GM19239 (cell line): ENCODE measurements around the gene TCF7L2.
A peak's percentile ranks its signal among the peaks of the same experiment; 100 is the strongest.
"Not testable (repeated sequence)": the region's sequence is repeated elsewhere in the genome, so short reads cannot be mapped to it uniquely, and the experiment has no call there.

Source experiments
- DNase-seq: peaks from one replicate; pipeline ENCODE4 v3.0.0; 2011; ENCODE audit warnings: low spot score; ENCODE audit not compliant: insufficient read length
- FAIRE-seq: peaks from 2 replicates; lab custom pipeline; 2011; peaks lifted over from hg19 to GRCh38; lab: Jason Lieb, UNC

TCF7L2 gene

DNA sequence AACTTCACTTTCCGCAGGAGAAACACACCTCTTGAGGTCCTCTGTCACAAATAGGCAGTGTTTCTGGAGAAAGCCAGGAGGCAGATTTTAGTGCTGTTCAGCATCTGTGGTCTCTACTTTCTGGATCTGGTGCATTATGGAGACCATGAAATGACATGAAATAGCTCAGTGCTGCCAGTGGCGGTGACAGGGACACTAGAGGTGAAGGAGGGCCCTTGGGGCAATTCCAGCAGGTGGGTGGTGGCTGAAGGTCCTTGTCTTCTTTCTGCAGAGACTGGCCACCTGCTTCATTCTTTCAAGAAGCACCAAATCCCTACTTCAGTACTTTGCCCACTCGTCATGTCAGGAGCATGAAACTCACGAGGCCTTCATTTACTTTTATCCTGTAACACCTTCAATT is 135.7 kb downstream of the TCF7L2 start:
- DNase-seq, result no peak
- FAIRE-seq, result no peak

DNA sequence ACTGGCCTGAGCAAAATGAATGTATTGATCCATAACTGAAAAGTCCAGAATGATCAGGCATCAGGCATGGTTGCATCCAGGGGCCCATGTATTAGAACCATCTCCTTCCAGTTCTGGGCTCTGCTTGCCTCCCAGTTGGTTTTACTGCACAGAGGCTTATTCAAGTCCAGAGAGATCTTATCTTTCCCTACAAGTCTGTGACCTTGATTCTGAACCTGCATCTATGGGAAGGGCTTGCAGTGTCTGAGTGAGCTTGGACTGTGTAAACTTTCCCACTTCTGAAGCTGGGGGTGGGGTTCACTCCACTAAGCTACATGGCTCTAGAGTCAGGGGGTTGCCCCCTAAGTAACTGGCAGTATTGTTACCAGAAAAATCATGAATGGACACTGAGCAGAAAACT is 136.2 kb downstream of the TCF7L2 start:
- no peak for DNase-seq
- FAIRE-seq, result no peak

DNA sequence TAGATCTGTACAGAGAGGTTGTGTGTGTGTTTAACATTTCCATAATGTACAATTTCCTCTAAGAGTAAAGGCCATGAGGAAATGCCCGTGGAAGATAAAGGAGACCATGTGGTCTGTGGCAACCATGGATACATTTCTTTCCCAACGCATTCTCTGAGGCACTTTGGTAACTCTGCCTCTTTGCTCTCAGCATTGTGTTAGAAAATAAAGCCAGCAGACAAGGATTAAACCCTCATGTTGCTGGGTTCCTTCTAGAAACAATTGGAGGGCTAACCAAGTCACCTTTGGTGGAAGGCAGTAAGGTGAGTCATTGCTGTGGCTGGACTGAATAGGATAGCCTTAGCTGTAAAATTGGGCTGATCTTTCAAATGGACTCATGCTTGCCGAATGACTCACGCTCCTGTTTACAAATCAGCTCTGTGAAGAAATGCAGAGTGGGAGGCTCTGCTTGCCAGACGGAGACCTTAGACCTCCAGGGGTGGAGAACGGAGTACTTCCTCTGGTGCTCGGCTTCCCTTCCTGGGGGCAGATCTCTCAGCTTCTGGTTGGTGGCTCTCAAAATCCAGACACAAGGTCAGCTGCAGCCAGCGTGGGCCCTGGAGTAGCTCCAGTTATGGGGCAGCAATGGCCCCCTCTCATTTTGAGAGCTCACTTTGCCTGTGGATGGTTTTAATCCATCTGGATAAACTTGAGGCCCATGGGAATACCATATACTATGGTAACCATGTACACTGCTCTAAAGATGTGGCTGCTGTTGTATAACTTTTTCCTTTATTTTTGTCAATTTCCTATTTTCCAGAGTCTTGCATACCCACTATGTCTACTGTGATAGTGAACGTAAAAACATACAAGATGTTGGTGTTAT is 137.3 kb downstream of the TCF7L2 start:
- DNase-seq, result no peak
- no peak for FAIRE-seq

DNA sequence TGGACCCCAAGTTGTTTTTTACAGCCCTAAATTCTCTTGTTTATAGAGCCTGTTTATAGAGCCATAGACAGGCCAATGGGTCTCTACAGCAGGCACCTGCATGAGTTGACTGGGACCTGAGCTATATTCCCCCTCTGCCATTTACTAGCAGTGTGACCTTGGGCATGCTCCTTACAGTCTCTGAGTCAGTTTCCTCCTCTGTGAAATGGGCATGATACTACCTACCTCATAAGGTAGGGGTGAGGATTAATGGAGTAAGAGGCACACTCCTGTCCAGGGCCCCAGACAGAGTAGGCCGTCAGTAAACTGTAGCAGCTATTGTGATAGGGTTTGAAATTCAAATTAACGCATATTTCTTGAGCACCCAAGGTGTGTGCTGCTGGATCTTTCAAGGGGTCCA is 138.1 kb downstream of the TCF7L2 start:
- DNase-seq (no peak), FAIRE-seq (no peak)

DNA sequence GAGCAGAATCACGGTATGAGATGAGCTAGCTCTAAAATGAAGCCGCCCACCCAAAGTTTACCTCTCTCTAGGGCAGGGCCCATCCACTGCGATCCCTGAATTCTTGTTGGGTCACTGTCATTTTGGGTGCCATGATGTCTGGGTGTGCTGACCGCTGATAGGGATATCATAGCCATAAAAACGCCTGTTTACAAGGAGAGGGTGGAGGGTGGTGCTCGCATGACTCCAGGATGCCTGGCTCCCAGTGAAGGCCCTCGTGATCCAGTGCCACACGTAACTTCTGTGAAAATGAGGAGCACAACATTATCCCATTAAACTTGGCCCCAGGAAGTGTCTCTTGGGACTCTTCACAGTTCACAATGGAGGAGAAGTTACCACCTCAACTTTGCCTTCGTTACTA is 139.5 kb downstream of the TCF7L2 start:
- FAIRE-seq (no peak), DNase-seq (no peak)

DNA sequence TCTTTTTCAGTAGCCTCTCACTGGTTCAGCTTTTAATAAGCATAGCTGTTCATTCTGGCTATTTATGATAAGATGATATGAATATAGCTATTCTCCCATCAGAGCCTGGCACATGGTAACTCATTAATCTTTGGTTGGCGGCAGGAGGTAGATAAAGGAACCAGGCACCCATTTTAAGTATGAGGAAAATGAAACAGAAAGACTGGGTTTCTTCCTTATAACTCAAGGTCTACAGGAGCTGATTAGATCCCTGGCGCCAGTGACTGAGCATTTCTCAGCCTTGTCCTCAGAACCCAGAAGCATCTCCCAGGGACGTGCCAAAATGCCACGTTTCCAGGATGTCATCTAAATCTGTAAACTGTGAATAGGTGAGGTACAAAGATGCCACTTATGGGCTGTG is 141.9 kb downstream of the TCF7L2 start:
- no peak for FAIRE-seq
- no peak for DNase-seq

DNA sequence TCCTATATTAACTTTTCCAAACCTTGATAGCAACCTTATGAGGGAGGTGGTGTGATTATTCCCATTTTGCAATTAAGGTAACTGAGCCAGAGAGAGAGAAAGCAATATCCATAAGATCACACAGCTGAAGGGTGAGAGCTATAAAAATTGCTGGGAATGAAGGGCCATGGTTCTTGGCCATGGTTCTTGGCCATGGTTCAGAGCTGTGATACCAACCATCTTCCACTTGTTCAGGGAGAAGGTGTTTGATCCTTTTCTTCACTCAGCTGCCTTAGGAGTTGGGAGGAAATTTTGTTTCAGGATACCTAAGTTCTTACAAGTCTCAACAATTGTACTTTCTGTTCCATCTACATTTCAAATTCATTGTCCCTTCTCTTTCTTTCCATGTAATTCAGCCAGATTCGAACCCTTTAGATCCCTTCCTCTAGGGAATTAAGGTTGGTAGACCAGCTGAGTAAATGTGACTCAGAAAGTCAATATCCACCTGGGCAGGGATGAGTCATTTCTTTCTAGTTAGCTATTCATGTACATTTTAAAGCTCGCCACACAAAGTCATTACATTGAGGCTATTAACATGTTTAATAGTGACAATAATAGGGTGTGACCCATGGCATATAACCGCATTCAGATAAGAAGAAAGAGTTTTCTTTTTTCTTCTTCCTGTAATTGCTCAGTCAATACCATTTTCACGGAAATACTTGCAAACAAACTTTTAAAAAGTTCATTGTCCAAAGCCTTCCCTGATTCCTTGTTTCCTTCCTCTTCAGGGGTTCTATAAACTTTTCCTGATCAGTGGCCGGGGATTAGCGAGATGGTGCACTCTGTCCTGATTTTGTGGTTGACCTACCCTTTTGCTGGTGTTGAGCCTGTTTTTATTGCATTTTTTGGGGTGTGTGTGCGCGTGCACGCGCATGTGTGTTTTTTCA is 143.4 kb downstream of the TCF7L2 start:
- FAIRE-seq (no peak), DNase-seq (no peak)

DNA sequence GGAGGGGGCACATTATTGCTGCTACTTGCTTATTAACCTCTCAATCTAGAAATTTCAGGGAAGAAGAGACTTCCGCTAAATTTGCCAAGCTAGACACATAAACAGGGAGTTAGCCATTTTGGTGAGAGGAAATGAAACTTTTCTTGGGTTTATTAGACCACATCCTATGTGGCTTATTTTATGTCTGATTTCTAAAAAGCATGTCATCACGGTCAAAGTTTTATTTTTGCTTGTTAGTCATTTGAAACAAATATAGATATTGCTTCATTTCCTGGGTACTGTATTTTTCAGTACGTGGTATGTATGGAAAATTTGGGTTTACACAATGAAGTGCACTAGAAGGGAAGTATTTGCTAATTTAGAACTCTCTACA is 144.1 kb downstream of the TCF7L2 start:
- peak; percentile 23 for FAIRE-seq

DNA sequence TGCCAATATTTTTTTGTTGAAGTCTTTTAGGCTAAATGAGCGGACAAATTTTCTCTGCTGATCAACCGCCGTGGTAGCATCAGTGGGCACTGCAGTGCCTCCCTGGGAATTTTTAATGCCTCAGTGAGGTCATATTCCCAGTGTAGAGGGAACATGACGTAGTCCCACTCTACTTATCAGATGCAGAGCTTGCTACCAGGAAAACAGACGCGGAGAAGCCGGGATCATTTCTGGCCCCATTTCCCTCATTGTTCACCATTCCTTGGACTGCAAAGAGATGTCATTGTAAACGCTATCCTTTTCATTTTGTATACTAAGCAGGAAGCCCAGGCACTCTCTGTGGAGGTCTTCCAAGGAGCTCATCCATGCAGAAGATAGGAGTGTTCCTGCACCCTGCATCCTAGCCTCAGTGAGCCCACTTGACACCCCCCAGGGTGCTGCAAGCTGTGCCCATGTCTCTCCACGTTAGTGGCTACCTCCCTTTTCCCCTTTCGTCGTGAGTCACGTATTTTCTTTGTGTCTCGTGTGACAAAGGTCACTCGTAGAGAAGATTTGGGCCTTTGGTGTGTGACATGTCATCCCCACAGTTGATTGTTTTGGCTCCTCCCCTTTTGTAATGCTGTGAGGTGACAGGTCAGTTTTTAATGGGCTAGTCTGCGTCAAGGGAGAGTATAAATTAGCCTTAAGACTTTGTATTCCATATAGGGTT is 145.5 kb downstream of the TCF7L2 start:
- FAIRE-seq (no peak), DNase-seq (no peak)

More for the DNA sequence above, 144.1 kb downstream of the TCF7L2 start:
- no peak for DNase-seq

DNA sequence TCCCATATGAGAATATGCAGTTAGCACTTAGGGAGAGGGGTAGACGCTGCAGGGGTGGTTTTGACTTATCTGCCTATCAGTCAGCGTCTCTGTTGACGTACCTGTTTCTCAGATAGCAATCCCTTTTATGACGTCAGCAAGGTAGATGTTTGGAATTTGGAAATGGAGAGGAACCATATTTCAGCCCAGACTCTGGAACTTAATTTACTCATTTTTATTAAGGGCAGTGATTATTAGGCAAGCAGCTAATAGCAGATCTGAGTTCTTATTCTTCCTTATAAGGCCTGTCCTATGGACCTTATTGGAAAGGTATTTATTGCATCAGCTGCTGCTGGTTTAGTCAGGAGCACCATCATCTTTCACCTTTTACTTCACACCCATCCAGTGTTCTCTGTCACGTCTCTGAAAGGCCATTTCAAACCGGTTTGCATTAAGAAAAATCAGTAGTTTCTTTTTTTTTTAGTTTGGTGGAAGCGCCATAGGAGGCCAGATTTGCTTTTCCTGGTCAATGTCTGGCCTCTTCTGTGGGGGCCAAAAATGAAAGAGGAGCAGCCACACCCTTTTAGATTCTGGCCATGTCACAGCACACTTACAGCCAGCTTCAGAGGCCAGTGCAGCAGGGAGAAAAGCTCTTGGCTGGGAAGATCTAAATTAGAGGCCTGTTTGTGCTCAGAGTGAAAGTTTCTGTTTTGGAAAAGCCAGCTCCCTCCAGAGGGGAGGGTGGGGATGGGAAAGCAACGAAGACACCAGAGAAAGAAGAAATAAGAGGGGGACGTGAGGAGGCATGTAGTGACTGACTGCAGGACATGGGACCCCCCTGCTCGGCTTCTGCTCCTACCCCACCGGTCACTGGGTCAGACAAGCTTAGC is 146.3 kb downstream of the TCF7L2 start:
- no peak for FAIRE-seq

DNA sequence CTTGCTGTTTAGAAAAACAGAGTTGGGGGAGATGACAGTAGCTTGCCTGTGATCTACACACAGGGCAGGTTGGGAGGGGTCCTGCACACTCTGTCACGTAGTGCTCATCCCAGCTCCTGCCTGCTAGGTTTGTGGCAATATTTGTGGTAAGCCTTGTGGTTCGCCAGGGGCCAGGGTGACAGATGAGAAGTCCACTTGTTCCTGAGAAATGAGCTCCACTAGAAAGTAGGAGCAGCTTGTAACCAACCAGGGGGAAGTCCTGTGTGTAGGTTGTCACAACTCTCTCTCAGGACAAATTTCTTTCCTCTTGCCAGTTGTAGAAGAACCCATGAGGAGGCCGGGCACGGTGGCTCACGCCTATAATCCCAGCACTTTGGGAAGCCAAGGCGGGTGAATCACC is 147.0 kb downstream of the TCF7L2 start:
- DNase-seq (no peak), FAIRE-seq (no peak)

More for the DNA sequence above, 146.3 kb downstream of the TCF7L2 start:
- no peak for DNase-seq

DNA sequence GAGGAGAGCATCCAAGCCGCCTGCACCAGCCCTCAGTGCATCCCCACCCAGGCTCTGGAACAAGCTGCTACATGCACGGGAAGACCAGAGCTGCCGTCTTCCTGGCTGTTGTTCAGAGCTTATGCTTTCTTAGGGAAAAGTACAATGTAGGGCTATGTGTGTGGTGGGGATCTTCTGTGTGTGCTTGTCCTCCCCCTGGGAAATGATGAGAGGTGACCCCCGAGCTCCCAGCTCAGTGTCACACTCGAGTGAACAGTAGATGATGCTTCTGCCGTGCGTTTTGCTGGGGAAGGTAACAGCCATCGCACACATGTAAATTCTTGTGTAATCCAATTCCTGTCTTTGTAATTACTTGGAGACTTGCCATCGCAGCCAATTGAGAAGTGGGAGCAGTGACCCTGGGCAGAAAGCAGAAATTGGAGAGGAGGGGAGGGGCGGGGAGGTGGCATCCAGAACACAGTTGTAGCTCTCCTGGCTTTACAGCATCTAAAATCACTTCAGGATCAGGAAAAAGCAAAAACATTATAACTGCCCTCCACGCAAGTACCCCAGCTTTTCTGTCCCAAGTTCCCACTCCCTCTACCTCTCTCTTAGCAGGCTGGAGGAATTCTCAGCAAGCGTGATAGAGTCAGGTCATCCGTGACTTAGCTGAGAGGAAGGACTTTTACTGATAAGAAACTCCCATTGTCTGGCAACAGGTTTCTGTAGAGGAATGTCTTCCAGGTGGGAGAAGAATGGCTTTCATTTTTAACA is 149.6 kb downstream of the TCF7L2 start:
- no peak for FAIRE-seq
- no peak for DNase-seq

DNA sequence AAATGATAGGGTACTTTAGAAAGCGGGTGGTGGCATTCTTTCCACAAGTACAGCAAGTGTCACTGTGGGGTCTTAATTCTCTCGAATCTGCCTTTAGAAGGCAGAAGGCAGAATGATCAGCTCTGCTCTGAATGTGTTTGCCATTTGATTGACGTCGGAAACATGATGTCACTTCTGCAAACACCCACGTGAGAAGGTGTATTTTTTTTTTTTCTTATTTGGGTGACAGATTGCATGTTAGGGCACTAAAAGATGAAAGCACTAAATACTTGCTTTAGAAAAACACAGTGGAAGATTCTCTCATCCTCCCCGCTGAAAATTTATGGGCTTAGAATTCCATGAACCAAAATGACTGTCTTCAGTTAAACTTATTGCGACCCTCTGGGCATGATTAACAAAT is 150.2 kb downstream of the TCF7L2 start:
- DNase-seq (no peak), FAIRE-seq (no peak)

DNA sequence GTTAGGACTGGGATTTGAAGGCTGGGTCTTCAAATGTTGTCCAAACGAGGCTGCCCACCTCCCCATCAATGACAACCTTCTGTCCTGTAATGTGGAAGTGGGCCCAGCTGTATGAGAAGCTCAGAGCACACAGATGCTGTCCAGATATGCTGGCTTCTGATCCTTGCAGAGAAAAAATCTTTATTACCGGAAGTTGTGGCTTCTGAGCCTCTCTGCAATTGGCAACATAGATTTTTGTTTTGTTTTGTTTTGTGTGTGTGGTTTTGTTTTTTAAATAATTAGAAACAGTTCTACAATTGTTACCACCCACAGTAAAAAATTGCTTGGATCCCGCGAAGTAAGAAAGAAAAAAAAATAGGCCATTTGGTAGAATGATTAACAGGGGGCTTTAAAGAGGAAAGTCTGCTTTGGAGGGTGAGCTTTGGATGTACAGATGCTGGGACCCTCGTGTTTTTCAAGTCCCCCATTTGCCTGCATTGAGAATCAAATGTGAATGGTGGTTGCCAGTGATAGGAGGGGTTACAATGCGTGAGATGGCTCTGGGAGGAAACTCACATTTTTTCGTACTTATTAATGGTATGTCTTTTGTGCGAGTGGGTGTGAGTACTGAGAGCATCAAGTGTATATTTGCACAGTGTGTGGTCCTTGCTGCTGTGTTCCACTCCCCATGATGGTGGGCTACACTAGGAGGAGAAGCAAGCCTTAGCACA is 153.2 kb downstream of the TCF7L2 start:
- FAIRE-seq, result no peak
- no peak for DNase-seq

DNA sequence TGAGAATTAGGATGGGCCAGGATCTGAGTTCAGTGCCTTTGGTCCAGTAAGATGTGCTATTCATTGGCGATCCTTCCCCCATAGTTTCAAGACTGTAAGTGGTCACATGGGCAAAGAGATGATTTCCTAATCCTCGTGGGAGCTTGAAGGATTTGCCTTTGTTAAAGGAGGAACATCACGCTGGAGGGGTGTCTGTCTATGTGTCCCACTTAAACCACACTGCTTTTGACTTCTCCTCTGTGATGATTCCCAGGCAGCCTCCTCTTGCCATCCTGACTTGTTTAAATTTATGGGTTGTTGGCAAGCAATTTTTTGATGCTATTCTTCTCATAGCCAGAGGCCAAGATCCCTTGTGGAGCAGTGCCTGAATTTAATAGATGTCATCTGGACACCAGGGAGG is 154.0 kb downstream of the TCF7L2 start:
- FAIRE-seq, result no peak
- no peak for DNase-seq

DNA sequence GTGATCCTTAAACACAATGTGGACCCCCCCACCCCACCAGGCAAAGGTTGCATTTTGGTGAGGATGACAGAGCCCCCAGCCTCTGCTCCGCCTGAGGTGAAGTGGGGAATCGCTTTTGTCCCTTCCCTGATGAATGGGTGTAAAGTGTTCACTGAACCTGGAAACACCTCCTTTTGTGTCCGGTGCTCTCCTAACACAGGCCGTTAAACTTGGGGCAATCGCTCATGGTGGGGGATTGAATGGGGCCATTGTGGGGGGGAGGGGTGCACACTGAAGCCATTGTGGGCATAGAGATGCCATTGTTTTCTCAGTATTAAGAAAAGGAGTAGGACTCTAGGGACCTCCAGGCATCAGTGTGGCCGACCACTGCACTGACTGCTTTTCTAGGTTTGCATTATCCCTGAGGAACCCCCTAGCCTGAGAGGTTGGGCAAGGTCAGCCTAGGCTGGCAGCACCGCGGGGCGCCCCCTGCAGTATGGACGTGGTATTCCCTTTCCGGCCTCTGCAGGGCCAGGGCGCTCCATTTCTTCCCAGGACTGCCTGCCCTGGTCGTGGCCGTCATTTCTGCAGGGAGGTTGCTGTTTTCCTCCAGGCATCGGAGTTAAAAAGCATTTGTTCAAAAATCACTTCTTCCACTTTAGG is 158.3 kb downstream of the TCF7L2 start:
- no peak for DNase-seq
- no peak for FAIRE-seq

DNA sequence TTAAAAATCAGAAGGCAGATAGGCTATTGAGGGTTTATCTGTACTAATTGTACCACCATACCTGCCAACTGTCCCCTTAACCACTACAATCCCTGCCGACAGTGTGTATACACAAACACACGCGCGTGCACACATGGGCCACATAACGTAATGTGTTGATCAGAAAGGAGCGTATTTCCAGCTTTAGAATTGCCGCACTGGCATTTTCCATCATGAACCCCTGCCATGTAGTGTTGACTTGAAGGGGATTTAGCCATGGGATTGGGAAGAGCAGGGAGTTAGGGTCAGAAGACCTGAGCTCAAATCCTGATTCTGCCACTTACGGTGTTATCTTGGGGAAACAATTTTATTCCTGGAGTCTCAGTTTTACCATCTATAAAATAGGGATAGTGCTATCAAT is 158.9 kb downstream of the TCF7L2 start:
- FAIRE-seq (no peak), DNase-seq (no peak)

DNA sequence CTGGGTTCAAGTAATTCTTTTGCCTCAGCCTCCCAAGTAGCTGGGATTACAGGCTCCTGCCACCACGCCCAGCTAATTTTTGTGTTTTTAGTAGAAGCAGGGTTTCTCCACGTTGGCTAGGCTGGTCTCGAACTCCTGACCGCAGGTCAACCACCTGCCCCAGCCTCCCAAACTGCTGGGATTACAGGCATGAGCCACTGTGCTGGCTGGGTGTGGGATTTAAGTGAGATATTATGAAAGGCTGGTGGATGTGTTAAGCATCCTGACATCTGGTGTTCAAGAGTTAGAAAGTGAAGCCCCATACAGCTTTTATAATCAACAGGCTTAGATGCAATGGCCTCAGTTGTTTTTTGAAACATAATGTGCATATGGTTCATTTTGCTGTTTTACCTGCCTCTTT is 159.4 kb downstream of the TCF7L2 start:
- not testable (repeated sequence) for DNase-seq, FAIRE-seq
